WTC11 (cell line): ENCODE results near the gene ADGRG3. TPM values are rescaled to one million over a fixed set of nuclear protein-coding genes. Genes with fewer than 3 reads are reported as not detected.

Source experiments
- ATAC-seq: fragments of 200-7000 bp; cut with Tn5 transposase; 2 replicates; pipeline ENCODE4 v1.10.0; 2021; ENCODE audit warnings: mild to moderate bottlenecking, moderate library complexity
- CTCF ChIA-PET: fragments of 300-600 bp; sonication (Branson Sonifier 250); formaldehyde crosslinking; loops from one replicate; lab custom pipeline; 2021; ENCODE audit warnings: antibody characterized with exemption; lab: Charles Lee
- POLR2A ChIA-PET: fragments of 350-600 bp; sonication (Branson Sonifier 250); formaldehyde crosslinking; loops from one replicate; lab custom pipeline; 2021; ENCODE audit warnings: antibody characterized with exemption; lab: Charles Lee
- DNase-seq: peaks from one replicate; pipeline ENCODE4 v3.0.0; 2021; ENCODE audit warnings: low spot score
- H3K27ac Mint-ChIP-seq: 2 replicates; pipeline ENCODE4 v1.8.0; 2021; ENCODE audit warnings: mixed read lengths
- H3K27me3 Mint-ChIP-seq: 2 replicates; pipeline ENCODE4 v1.8.0; 2021; ENCODE audit warnings: low read depth, mild to moderate bottlenecking, moderate library complexity, mixed read lengths
- H3K36me3 Mint-ChIP-seq: 2 replicates; pipeline ENCODE4 v1.8.0; 2021; ENCODE audit warnings: mixed read lengths
- H3K4me1 Mint-ChIP-seq: 2 replicates; pipeline ENCODE4 v1.8.0; 2022; ENCODE audit warnings: mixed read lengths
- H3K4me3 Mint-ChIP-seq: 2 replicates; pipeline ENCODE4 v1.8.0; 2021; ENCODE audit warnings: mild to moderate bottlenecking, moderate library complexity, mixed read lengths
- H3K9me3 Mint-ChIP-seq: 2 replicates; pipeline ENCODE4 v1.8.0; 2021; ENCODE audit warnings: mixed read lengths
- ATF6 ChIP-seq: sonication (generic); formaldehyde crosslinking; IDR thresholded peaks from 2 replicates; pipeline ENCODE4 v1.8.1; 2023; ENCODE audit warnings: mild to moderate bottlenecking, missing genetic modification reagents
- CBFB ChIP-seq: sonication (generic); formaldehyde crosslinking; IDR thresholded peaks from 2 replicates; pipeline ENCODE4 v1.8.1; 2022; ENCODE audit warnings: mild to moderate bottlenecking, low read depth, missing genetic modification reagents
- CTCF ChIP-seq: fragments of 200-600 bp; IDR thresholded peaks from 2 replicates; pipeline ENCODE4 v1.8.0; 2022; ENCODE audit warnings: antibody characterized with exemption
- FOXK1 ChIP-seq: sonication (generic); formaldehyde crosslinking; IDR thresholded peaks from 2 replicates; pipeline ENCODE4 v1.8.0; 2022; ENCODE audit warnings: mild to moderate bottlenecking, moderate library complexity, missing genetic modification reagents
- GABPB1 ChIP-seq: sonication (generic); formaldehyde crosslinking; IDR thresholded peaks from 2 replicates; pipeline ENCODE4 v1.8.1; 2023; ENCODE audit warnings: mild to moderate bottlenecking, missing genetic modification reagents
- JUN ChIP-seq: sonication (generic); formaldehyde crosslinking; IDR thresholded peaks from 2 replicates; pipeline ENCODE4 v1.8.0; 2023; ENCODE audit warnings: mild to moderate bottlenecking, missing genetic modification reagents
- MLX ChIP-seq: sonication (generic); formaldehyde crosslinking; IDR thresholded peaks from 2 replicates; pipeline ENCODE4 v1.8.1; 2023; ENCODE audit warnings: mild to moderate bottlenecking, missing genetic modification reagents, moderate library complexity
- PRRX2 ChIP-seq: fragments of 250-450 bp; sonication (Bioruptor Pico); IDR thresholded peaks from 2 replicates; pipeline ENCODE4 v1.8.0; 2021; ENCODE audit warnings: mild to moderate bottlenecking
- RORB ChIP-seq: fragments of 250-450 bp; sonication (Bioruptor Pico); IDR thresholded peaks from 2 replicates; pipeline ENCODE4 v1.9.0; 2021; ENCODE audit warnings: mild to moderate bottlenecking
- ZNF219 ChIP-seq: sonication (generic); formaldehyde crosslinking; IDR thresholded peaks from 2 replicates; pipeline ENCODE4 v1.8.0; 2023; ENCODE audit warnings: missing genetic modification reagents, mild to moderate bottlenecking, borderline replicate concordance
- ZNF263 ChIP-seq: sonication (generic); formaldehyde crosslinking; IDR thresholded peaks from 2 replicates; pipeline ENCODE4 v1.8.1; 2022; ENCODE audit warnings: low read depth, mild to moderate bottlenecking, moderate library complexity, missing genetic modification reagents
- ZNF396 ChIP-seq: fragments of 250-450 bp; sonication (Bioruptor Pico); IDR thresholded peaks from 2 replicates; pipeline ENCODE4 v1.8.0; 2021; ENCODE audit warnings: mild to moderate bottlenecking, moderate library complexity, borderline replicate concordance
- ZNF512 ChIP-seq: sonication (generic); formaldehyde crosslinking; IDR thresholded peaks from 2 replicates; pipeline ENCODE4 v1.8.1; 2022; ENCODE audit warnings: missing genetic modification reagents, borderline replicate concordance
- ZNF532 ChIP-seq: fragments of 250-450 bp; sonication (Bioruptor Pico); IDR thresholded peaks from 2 replicates; pipeline ENCODE4 v1.9.0; 2021; ENCODE audit warnings: mild to moderate bottlenecking, borderline replicate concordance
- total RNA-seq: library from RNA; stranded (reverse); gene quantifications from 3 replicates; pipeline ENCODE4 v1.2.3, GENCODE V29; 2021

The ADGRG3 gene
- total RNA-seq, 1 experiment from 2014 or later: 0.44 TPM

- Mint-ChIP-seq H3K4me3 (no peak overlapping the region), H3K36me3 (no peaks in the 10 kb centered on the region), H3K27ac (no peak overlapping the region), H3K9me3 (no peaks in the 10 kb centered on the region), H3K4me1 (no peaks in the 10 kb centered on the region), H3K27me3 (no peaks in the 10 kb centered on the region)
- ATAC-seq (peak; percentile 66), DNase-seq (peak; percentile 66)
- ChIA-PET CTCF (interaction anchor here (0.6 to 3.3 kb wide), 28 partner anchors 9 to 140 kb away, joined by 3 to 24 read pairs (median 4); partner anchors contain the start of genes DRC7 and KATNB1), POLR2A (interaction anchor here (1.1 kb wide), 1 partner anchor 68 kb away, joined by 3 read pairs; the partner anchor contains the start of gene KATNB1)
- peak; percentile 67; the same call in 1 of the 2 replicates for TF ChIP-seq ZNF263 (CRISPR knock-in tag)
- TF ChIP-seq ZNF532 (CRISPR knock-in tag): no peak
- TF ChIP-seq ATF6 (CRISPR knock-in tag): no peak
- TF ChIP-seq GABPB1 (CRISPR knock-in tag): peak; percentile 99
- TF ChIP-seq CTCF: 0 out of 2 replicates have a peak, but pooled peaks have one; percentile 28
- TF ChIP-seq ZNF396 (CRISPR knock-in tag): no peak
Observed at GRCh38 chr16:57667526-57668262, 412 bp upstream of the ADGRG3 start.

GRCh38 chr16:57668630-57669475 lies 747 bp downstream of the ADGRG3 start:
- CTCF ChIA-PET: interaction anchor here (0.6 to 3.3 kb wide), 5 partner anchors 8 to 67 kb away, joined by 3 to 24 read pairs (median 4); partner anchors contain the start of genes DRC7 and KATNB1
- no peak for TF ChIP-seq ATF6 (CRISPR knock-in tag)
- TF ChIP-seq ZNF512 (CRISPR knock-in tag): no peak
- TF ChIP-seq JUN (CRISPR knock-in tag): no peak
- no peak for TF ChIP-seq MLX (CRISPR knock-in tag)
- TF ChIP-seq FOXK1 (CRISPR knock-in tag): no peak
- TF ChIP-seq PRRX2: no peak
- no peak for TF ChIP-seq ZNF219 (CRISPR knock-in tag)
- TF ChIP-seq RORB: no peak
- TF ChIP-seq CBFB (CRISPR knock-in tag): no peak
- DNase-seq (no peak), ATAC-seq (no peak)
- POLR2A ChIA-PET: no interaction called here
- no peaks in the 10 kb centered on the region for H3K36me3 Mint-ChIP-seq
- peaks cover 5% of the 10 kb centered on the region for H3K27me3 Mint-ChIP-seq
- H3K4me1 Mint-ChIP-seq: no peaks in the 10 kb centered on the region
- no peak overlapping the region for H3K4me3 Mint-ChIP-seq
- no peak overlapping the region for H3K27ac Mint-ChIP-seq
- no peaks in the 10 kb centered on the region for H3K9me3 Mint-ChIP-seq
